Stimulated activated CD8-positive, alpha-beta memory T cell treated with anti-CD3 and anti-CD28 coated beads, Interleukin-15, amount 100 ng/mL, for 24 hours (primary cell): ENCODE results near the gene PLCB2.

Source experiments
- DNase-seq: peaks from one replicate; pipeline ENCODE4 v3.0.0-alpha.2; 2020; ENCODE audit warnings: low read depth

The PLCB2 gene

DNA sequence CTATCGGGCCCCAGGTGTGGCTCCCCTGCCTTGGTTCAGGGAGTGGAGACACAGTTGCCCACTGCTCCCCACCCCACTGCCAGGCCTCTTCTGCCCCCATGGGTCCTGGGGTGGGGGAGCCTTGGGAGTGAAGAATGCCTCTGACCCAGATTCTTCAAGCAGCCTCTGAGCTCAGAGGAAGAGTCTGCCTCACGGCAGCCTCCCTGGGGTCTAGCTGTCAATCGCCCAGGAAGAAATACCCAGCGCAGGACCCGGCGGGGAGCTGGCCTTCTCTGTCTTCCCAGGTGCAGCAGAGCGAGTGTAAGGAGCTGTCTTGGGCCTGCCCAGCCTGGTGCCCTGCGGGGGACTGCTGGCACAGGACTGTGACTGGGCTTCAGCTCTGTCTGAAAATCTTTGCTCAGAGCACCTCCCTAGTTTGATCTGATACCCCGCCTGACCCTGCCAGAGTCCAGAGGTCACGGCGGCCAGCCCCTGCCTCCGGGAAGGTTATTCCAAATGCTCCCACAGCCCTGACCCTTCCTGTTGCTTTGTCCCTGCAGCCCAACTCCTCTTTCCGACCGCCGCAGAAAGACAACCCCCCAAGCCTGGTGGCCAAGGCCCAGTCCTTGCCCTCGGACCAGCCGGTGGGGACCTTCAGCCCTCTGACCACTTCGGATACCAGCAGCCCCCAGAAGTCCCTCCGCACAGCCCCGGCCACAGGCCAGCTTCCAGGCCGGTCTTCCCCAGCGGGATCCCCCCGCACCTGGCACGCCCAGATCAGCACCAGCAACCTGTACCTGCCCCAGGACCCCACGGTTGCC is 35.9 kb downstream of the PLCB2 start:
- DNase-seq: no peak

- no peak for DNase-seq
Observed at GRCh38 chr15:40270246-40270995, 37.3 kb downstream of the PLCB2 start.

DNA sequence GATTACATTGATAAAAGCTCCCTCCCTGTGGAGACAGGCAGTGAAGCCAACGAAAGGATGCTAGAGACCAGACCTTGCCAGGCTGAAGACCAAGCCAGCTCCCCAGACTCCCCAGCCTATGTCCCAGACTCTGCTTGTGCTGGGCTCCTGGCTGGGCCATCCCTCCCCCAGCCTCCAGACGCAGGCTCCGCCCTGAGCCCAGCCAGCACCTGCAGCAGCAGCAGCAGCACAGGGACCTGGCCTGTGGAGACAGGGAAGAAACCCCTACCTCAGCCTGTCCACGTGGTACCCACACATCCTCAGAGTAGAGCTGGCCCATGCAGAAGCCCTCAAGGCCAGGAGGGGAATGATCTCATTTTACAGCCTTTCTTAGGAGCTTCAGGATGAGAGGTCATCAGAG is 38.1 kb downstream of the PLCB2 start:
- no peak for DNase-seq

DNA sequence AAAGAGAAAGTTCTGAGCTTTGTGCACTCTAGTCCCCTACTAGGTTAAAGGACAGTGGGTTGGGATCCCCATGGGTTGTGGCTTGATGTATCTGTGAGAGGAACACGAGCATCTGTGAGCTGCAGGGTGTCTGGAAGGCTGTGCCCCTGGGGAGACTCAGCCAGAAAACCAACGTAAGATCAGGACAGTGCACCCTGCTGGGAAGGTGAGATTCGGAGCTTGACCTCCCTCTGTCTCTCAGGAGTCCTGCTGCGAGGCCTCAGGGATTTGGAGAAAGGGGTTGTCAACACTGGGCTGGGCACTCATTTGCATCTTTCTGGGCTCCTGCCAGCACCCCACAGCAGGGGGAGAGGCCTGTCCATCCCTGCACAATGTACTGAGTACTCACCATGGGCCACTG is 40.1 kb downstream of the PLCB2 start:
- no peak for DNase-seq

- no peak for DNase-seq
Observed at GRCh38 chr15:40266828-40267304, 40.9 kb downstream of the PLCB2 start.

DNA sequence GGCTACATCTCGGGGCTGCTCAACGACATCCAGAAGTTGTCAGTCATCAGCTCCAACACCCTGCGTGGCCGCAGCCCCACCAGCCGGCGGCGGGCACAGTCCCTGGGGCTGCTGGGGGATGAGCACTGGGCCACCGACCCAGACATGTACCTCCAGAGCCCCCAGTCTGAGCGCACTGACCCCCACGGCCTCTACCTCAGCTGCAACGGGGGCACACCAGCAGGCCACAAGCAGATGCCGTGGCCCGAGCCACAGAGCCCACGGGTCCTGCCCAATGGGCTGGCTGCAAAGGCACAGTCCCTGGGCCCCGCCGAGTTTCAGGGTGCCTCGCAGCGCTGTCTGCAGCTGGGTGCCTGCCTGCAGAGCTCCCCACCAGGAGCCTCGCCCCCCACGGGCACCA is 41.9 kb downstream of the PLCB2 start:
- DNase-seq: no peak

DNA sequence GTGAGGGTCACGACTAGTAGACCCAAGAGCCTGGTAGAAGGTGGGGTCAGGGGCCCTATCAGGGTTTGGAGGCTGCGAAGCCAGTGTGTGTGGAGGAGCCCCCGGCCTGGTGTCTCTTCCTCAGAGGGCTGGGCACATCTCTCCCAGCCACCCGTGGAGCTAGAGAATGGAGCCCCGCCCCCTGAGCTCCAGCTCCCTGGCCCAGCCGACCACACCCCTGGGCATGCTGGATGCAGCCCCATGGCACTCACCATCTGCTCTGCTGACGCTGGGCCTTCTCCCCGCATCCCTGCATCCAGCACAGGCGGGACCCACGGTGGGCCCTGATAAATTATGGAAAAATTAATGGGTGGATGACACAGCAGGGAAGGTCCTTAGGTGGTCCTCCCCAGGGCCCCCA is 42.4 kb downstream of the PLCB2 start:
- no peak for DNase-seq

- no peak for DNase-seq
Observed at GRCh38 chr15:40264321-40265153, 43.2 kb downstream of the PLCB2 start.

- DNase-seq: no peak
Observed at GRCh38 chr15:40263024-40263754, 44.5 kb downstream of the PLCB2 start.

GRCh38 chr15:40259021-40259420 is 48.7 kb downstream of the PLCB2 start:
- DNase-seq: no peak

GRCh38 chr15:40258544-40258943 is 49.2 kb downstream of the PLCB2 start:
- no peak for DNase-seq

GRCh38 chr15:40257656-40258450 is 49.9 kb downstream of the PLCB2 start:
- DNase-seq: no peak

- DNase-seq: no peak
Observed at GRCh38 chr15:40256638-40257235, 51.0 kb downstream of the PLCB2 start.

DNA sequence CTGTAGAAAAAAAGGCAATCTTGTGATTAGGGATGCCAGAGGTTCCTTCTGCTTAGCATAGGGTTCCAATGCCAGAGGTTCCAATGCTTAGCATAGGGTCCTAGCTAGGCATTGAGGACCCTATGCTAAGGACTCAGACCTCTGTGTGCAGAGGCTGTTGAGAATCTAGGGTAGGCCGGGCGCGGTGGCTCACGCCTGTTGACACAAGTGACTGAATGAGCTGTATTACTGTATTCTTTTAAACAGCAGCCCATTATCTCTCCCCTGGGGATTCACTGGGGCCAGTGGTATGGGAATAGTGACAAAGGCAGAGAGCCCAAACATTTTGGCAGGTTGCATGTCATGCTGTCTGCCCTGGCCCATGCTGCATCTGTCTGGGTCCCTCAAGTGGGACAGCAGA is 52.7 kb downstream of the PLCB2 start:
- no peak for DNase-seq

DNA sequence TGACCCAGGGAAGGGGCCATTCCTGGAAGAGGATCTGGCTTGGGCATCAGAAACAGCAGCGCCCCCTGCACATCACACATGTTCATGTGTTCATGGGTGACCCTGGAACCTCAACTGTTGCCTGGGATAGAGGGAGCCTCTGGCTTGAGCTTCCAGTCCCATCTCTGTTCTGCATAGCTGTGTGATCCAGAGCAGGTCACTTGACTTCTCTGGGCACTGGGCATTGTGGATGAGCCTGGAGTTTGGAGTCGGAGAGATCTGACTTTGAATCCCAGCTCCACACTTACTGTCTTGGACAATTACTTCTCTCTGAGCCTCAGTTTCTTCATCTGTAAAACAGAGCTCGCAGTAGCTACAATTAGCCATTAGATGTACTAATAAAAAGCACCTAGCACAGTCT is 53.3 kb downstream of the PLCB2 start:
- DNase-seq: no peak

DNA sequence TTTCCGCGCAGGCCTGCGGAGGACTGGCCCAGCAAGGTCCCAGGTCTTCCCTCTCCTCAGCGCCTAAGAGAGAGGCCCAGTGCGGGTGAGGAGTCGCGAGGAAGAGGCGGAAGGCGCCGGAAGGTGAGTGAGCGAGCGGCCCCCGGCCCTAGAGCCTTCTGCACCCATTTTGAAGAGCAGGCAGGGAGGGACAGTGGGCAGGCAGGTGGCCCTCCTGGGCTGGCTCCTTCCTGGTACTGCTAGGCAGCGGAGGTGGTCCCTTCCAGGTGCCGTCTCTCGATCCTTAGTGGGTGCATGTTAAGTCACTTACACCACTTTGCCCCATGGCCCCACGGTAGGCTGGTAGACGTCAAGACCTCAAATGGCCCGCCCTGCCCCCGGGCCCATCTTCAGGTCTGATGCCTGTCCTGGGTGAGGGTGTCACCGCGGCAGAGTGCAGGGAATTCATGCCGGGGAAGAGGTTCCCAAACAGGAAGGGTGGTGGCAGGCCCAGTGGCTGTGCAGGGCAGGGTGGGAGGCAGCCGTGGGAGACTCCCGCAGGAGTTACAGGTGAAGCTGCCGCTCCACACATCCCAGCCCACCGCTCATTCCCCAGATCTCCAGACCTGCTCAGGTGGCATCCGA is 54.5 kb downstream of the PLCB2 start:
- DNase-seq: no peak

- no peak for DNase-seq
Observed at GRCh38 chr15:40252438-40253166, 55.1 kb downstream of the PLCB2 start.

- no peak for DNase-seq
Observed at GRCh38 chr15:40252141-40252437, 55.6 kb downstream of the PLCB2 start.

DNA sequence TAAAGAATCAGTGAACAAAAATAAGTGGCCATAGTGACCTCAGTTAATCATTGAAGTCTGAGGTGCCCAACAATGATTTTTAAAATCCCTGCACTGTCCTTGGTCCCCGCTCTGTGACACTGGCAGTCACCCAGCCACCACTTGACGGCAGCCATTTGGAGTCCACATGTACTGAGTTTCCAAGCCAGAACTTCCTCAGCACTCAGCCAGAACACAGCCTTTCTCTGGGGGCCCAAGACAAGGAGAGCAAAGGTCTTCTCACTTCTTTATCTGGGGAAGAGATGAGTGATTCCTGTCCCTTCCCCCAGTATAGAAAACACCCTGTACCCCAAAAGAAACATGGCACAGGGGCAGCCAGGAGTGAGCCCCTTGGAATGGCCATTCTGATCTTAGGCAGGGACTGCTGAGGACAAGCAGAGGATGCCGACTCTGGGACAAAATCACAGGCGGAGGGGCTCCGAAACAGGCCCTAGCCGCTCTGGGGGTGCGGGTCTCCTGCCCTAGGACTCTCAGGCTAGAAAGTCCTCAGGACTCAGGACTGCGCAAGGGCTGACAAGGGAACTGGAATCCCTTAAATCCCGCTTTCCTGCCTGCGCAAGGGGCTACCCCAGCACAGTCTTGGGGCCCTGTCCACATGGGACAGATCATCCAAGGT is 56.1 kb downstream of the PLCB2 start:
- DNase-seq: no peak
